Transverse colon (tissue), 4 donors: ENCODE measurements around the gene MAFF. TPM values are rescaled to one million over a fixed set of nuclear protein-coding genes. Genes with fewer than 3 reads are reported as not detected.
"Not testable (repeated sequence)": the region's sequence is repeated elsewhere in the genome, so short reads cannot be mapped to it uniquely, and the experiment has no call there.

ENCODE experiments used
- DNase-seq: peaks from one replicate; pipeline ENCODE4 v3.0.0-alpha.2; 2019
- H3K27ac ChIP-seq, 4 donors: fragments of 200-600 bp; sonication (generic); 2 replicates each; pipeline ENCODE4 v1.5.1; 2016 to 2018; ENCODE audit warnings: inconsistent platforms in 4 of 4
- H3K27me3 ChIP-seq: fragments of 200-600 bp; sonication (generic); 2 replicates; pipeline ENCODE4 v1.5.1; 2017; ENCODE audit warnings: inconsistent platforms
- H3K36me3 ChIP-seq, 4 donors: fragments of 200-600 bp; sonication (generic); 2 replicates each; pipeline ENCODE4 v1.5.1; 2017 to 2019; ENCODE audit warnings: inconsistent platforms in 4 of 4
- H3K4me1 ChIP-seq, 4 donors: fragments of 200-600 bp; sonication (generic); 2 replicates each; pipeline ENCODE4 v1.5.1; 2017 to 2020; ENCODE audit warnings: inconsistent platforms in 4 of 4
- H3K4me3 ChIP-seq, 4 donors: fragments of 200-600 bp; sonication (generic); 1 replicate in 1 of 4; 2 replicates in 3 of 4; pipeline versions ENCODE4 v1.5.1 to v1.6.1; 2017 to 2019; ENCODE audit warnings: inconsistent platforms in 4 of 4
- H3K9me3 ChIP-seq, 2 donors: fragments of 200-600 bp; sonication (generic); 2 replicates each; pipeline ENCODE4 v1.5.1; 2017 to 2019; ENCODE audit warnings: inconsistent platforms in 2 of 2
- EP300 ChIP-seq: sonication (generic); formaldehyde crosslinking; IDR thresholded peaks from one replicate; pipeline ENCODE4 v1.6.1; 2017; ENCODE audit warnings: antibody characterized with exemption, low read depth
- POLR2A ChIP-seq: fragments of 450-650 bp; IDR thresholded peaks from one replicate; pipeline ENCODE4 v1.6.1; 2016; ENCODE audit warnings: antibody characterized with exemption, mild to moderate bottlenecking, moderate library complexity
- POLR2AphosphoS5 ChIP-seq, 3 donors: sonication (generic); formaldehyde crosslinking; IDR thresholded peaks; one replicate each; pipeline ENCODE4 v1.6.1; 2016; ENCODE audit warnings: antibody characterized with exemption in 3 of 3
- WGBS, 2 donors: methylation state at CpG; one replicate each; pipeline ENCODE4 v1.1.5; 2018; ENCODE audit warnings: low coverage in 1 of 2; 5-methylcytosine and 5-hydroxymethylcytosine counted together
- in situ Hi-C, 4 donors: fragments of 200-750 bp; cut with MboI; loops; one replicate each; pipeline versions ENCODE4 v1.15.0 to v1.15.1; 2017; ENCODE audit warnings: low sequenced_read_pairs in 3 of 4, low pct_ligation_motif_present in 1 of 4, low pct_unique_long_range_greater_than_20kb in 1 of 4
- intact Hi-C: fragments of 100-400 bp; cut with DNase I; formaldehyde crosslinking; loops from one replicate; pipeline ENCODE4 v1.15.1; 2023; ENCODE audit warnings: low total_unique reads
- total RNA-seq, 4 donors: library from RNA; depleted of rRNA; stranded (reverse); fragments of >200 nt; gene quantifications; one replicate each; pipeline ENCODE4 v1.1.0, GENCODE V29; 2016
- TF ChIP-seq, protein P1 (sequence below), 5 experiments: fragments of 200-600 bp in 3 of 5; fragments of 450-650 bp in 2 of 5; sonication (generic) in 3 of 5; IDR thresholded peaks; 1 replicate in 2 of 5; 2 replicates in 3 of 5; pipeline ENCODE4 v1.5.1; 2016 to 2017; ENCODE audit warnings: antibody characterized with exemption in 5 of 5, inconsistent platforms in 3 of 5, mild to moderate bottlenecking in 2 of 5, moderate library complexity in 1 of 5

MAFF gene
- total RNA-seq, 4 donors from 2014 or later: 3.8 to 30.3 (median 22.0) TPM

DNA sequence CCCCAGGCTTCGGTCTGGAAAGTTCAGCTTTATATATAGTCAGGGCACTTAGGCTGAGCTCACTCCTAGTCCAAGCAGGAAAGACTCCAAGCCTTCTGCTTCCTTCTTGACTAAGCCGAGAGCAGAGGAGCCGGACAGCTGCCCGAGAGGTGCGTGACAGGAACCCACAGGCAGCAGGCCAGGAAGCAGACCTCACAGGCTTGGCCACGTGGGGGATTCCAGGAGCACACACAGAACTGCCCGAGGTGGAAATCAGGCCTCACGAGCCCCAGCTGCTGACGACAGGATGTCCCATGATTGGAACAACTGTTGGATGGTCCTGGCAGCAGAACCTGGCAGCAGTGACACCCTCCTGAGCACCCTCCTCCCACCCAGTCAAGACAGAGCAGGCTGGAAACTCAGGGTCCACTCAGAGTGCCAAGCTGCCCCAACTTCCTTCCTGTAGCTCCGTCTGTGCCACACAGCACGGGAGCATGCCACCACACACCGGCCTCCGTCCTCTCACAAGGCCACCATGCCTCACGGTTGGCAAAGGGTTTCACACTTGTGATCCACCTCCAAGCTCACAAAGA lies 25.5 kb upstream of the MAFF start:
- 61% methylated on average over 14 of the region's 14 CpGs; no CpG with 5 or more reads in 1 of the 2 donors for WGBS, 2 donors
- DNase-seq: peak; percentile 56

DNA sequence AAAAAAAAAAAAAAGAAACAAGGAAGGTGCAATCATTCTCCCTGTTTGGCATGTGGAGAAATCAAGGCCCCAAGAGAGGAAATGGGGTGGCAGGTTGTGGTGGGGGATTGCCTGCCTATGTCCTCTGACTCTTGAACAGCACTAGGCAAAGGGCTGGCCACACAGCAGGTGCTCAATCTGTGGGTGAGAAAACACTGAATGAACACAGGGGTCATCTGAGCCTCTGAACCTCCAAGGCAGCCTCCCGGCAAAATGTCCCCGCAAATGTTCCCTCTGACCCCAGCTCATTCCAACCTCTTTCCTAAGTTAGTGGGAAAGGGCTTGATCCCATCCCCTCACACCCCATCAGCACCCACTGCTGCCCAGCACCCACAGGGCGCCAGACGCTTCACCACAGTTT lies 24.8 kb upstream of the MAFF start:
- intact Hi-C loops (no loop called here), in situ Hi-C loops (no loop called here)
- WGBS, 2 donors: 88 to 92% methylated on average over 2 to 4 of the region's 4 CpGs
- Histone ChIP-seq H3K27ac (peak overlapping the region; percentile 68 to 95 (median 84)), H3K27me3 (no peaks in the 10 kb centered on the region), H3K4me1 (peaks cover 22 to 60% (median 35%) of the 10 kb centered on the region in 4 donors), H3K4me3 (no peak overlapping the region), H3K9me3 (no peaks in the 10 kb centered on the region), H3K36me3 (no peaks in the 10 kb centered on the region)
- TF ChIP-seq POLR2AphosphoS5 (IDR thresholded peaks at IDR 0.05) (no peak), POLR2A (no peak), EP300 (no peak)
- TF ChIP-seq, protein P1, sequence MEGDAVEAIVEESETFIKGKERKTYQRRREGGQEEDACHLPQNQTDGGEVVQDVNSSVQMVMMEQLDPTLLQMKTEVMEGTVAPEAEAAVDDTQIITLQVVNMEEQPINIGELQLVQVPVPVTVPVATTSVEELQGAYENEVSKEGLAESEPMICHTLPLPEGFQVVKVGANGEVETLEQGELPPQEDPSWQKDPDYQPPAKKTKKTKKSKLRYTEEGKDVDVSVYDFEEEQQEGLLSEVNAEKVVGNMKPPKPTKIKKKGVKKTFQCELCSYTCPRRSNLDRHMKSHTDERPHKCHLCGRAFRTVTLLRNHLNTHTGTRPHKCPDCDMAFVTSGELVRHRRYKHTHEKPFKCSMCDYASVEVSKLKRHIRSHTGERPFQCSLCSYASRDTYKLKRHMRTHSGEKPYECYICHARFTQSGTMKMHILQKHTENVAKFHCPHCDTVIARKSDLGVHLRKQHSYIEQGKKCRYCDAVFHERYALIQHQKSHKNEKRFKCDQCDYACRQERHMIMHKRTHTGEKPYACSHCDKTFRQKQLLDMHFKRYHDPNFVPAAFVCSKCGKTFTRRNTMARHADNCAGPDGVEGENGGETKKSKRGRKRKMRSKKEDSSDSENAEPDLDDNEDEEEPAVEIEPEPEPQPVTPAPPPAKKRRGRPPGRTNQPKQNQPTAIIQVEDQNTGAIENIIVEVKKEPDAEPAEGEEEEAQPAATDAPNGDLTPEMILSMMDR (IDR thresholded peaks at IDR 0.05): no peak
- DNase-seq: no peak

More for the DNA sequence above, 25.5 kb upstream of the MAFF start:
- intact Hi-C loops (no loop called here), in situ Hi-C loops (no loop called here)
- TF ChIP-seq POLR2A (peak; percentile 23), EP300 (peak; percentile 69), POLR2AphosphoS5 (IDR thresholded peaks at IDR 0.05) (peak in 2 of 3 donors; percentile 22 to 40)
- TF ChIP-seq, protein P1 (IDR thresholded peaks at IDR 0.05): no peak
- H3K4me1 ChIP-seq: peaks cover 22 to 57% (median 34%) of the 10 kb centered on the region in 4 donors
- no peak overlapping the region for H3K4me3 ChIP-seq
- H3K36me3 ChIP-seq: no peaks in the 10 kb centered on the region
- peak overlapping the region; percentile 64 to 95 (median 84) for H3K27ac ChIP-seq
- H3K9me3 ChIP-seq: no peaks in the 10 kb centered on the region
- H3K27me3 ChIP-seq: no peaks in the 10 kb centered on the region

DNA sequence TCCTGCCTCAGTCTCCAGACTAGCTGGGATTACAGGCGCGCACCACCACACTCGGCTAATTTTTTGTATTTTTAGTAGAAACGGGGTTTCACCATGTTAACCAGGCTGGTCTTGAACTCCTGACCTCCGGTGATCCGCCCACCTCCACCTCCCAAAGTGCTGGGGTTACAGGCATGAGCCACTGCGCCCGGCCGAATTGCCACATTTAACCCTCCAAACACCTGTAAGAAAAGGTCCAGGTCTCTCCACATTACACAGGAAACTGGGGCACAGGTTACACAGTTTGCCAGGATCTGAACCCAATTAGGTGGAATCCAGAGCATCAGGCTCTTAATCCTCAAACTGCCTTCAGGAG lies 24.2 kb upstream of the MAFF start:
- DNase-seq, H3K27me3 ChIP-seq, in situ Hi-C loops, H3K9me3 ChIP-seq, H3K4me3 ChIP-seq, H3K36me3 ChIP-seq, intact Hi-C loops: not testable (repeated sequence)
- peak overlapping the region; percentile 68 to 95 (median 84) for H3K27ac ChIP-seq
- peaks cover 22 to 61% (median 34%) of the 10 kb centered on the region in 4 donors for H3K4me1 ChIP-seq
- 63% methylated on average over 9 of the region's 9 CpGs; no CpG with 5 or more reads in 1 of the 2 donors for WGBS, 2 donors

DNA sequence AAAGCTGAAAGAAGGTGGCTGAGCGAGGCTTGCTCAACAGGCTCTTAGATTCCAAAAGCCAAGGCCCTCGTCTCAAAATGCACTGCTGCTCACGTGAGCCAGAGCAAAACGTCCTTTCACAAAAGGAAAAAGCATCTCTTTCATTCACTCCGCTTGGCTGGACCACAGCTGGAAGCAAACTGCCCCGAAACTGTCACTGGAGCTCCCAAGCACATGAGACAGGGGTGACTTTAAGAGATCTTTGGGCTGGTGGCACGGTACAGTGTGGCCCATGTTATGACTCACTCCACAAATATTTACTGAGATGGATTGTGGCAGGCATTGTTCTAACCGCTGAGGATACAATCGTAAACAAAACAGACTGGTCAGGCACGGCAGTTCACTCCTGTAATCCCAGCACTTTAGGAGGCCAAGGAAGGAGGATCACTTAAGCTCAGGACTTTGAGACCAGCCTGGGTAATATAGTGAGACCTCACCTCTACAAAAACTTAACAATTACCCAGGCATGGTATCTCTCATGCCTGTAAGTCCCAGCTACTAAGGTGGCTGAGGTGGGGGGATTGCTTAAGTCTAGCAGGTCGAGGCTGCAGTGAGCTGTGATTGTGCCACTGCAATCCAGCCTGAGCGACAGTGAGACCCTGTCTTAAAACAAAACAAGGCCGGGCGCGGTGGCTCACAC lies 23.7 kb upstream of the MAFF start:
- Histone ChIP-seq H3K9me3 (no peaks in the 10 kb centered on the region), H3K36me3 (no peaks in the 10 kb centered on the region), H3K4me1 (peaks cover 22 to 56% (median 30%) of the 10 kb centered on the region in 4 donors), H3K4me3 (no peak overlapping the region), H3K27me3 (no peaks in the 10 kb centered on the region), H3K27ac (peak overlapping the region; percentile 68 to 95 (median 84))
- intact Hi-C loops (no loop called here), in situ Hi-C loops (no loop called here)
- TF ChIP-seq EP300 (peak; percentile 26), POLR2A (no peak), POLR2AphosphoS5 (IDR thresholded peaks at IDR 0.05) (peak in 2 of 3 donors; percentile 50)
- peak; percentile 51 for DNase-seq
- WGBS, 2 donors: 46 to 100% methylated on average over 3 to 15 of the region's 15 CpGs

DNA sequence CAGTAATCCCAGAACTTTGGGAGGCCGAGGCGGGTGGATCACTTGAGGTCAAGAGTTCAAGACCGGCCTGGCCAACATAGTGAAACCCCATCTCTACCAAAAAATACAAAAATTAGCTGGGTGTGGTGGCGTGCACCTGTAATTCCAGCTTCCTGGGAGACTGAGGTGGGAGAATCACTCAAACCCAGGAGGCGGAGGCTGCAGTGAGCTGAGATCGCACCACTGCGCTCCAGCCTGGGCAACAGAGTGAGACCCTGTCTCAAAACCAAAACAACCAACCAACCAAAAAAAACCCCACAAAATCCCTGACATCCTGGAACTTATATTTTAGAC lies 23.2 kb upstream of the MAFF start:
- H3K9me3 ChIP-seq, DNase-seq, H3K27me3 ChIP-seq, in situ Hi-C loops, intact Hi-C loops, H3K4me3 ChIP-seq, H3K36me3 ChIP-seq: not testable (repeated sequence)
- H3K27ac ChIP-seq: peak overlapping the region; percentile 68 to 95 (median 84)
- WGBS, 2 donors: 96% methylated on average over 7 of the region's 7 CpGs
- H3K4me1 ChIP-seq: peaks cover 22 to 52% (median 28%) of the 10 kb centered on the region in 4 donors
